AG09319 (cell line): ENCODE data around the gene SERF1B.
"Not testable (repeated sequence)": the region's sequence is repeated elsewhere in the genome, so short reads cannot be mapped to it uniquely, and the experiment has no call there.

ENCODE experiments used
- DNase-seq: peaks from one replicate; pipeline ENCODE4 v3.0.0-alpha.2; 2010; ENCODE audit warnings: low read depth; ENCODE audit errors: extremely low read depth

Gene SERF1B

DNA sequence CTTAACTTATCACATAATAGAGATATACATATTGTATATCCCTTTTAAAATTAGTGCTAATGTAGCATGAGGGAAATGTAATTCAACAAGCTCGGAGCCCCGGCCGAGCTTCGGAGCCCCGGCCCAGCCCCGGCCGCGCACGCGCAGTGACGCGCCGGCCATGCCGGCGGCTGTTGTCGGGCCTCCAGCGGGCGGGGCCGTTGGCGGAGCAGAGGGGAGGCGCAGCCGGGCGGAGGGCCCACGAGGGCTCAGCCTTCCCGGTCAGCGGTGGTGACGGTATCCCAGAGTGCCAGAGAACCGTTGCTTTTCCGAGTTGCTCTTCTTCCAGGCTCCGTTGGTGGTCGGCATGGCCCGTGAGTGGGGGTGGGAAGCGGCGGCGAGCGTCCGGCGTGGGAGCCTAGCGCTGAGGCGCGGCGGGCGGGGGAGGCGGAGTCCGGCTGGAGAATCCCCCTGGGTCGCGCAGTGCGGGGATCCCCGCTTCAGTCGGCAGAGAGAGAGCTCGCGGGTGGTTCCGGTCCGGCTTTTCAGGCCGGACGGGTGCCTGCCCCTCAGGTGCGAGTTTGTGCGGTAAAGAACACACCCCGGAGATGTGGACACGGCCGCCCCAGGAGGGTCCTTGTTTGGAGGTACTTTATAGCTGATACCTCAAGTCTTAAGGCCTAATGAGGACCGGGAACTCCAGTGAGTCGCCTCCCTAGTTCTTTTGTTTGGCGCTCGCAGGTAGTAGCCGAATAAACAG is at the start of gene SERF1B:
Gene SERF1B, plus strand, starts transcription at position 146 of the 739 bp plus-strand sequence. Its CDS starts 201 bp downstream, at position 347.
- not testable (repeated sequence) for DNase-seq

- not testable (repeated sequence) for DNase-seq
Observed at GRCh38 chr5:69991713-69992112, 33.3 kb upstream of the SERF1B start.

DNA sequence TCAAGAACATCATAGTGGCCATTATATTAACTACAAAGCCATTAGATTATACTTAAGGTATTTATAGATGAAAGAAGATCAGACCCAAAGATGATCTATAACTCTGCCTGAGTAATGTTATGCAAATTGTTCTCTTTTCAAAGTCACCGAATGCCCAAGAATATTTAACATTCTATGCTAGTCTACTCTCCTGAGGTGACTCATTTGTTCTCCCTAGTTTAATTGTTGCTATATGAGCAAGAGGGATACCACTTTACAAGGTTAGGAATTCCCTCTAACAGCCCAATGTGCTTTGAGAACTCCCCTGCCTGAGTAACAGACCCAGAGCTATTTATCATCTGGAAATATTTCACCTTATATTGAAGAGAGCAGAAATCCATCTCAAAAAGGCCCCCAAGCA is 29.5 kb upstream of the SERF1B start:
- DNase-seq = not testable (repeated sequence)

GRCh38 chr5:70020660-70021059 is 4.4 kb upstream of the SERF1B start:
- not testable (repeated sequence) for DNase-seq

DNA sequence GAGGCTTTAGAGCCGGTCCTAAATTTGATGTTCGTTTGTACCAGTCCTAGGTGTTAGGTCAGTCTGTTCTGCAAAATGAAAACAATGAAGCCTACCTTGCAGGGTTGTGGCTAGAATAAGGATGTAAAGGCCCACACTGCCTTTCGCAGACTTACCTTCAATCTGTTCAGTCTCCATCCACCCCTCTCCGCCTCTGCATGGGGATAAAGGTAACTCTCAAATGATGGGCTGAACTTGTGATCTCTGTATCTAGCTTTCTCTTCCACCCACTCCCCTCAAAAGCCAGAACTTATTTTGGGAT is 744 bp downstream of the SERF1B start:
- not testable (repeated sequence) for DNase-seq

DNA sequence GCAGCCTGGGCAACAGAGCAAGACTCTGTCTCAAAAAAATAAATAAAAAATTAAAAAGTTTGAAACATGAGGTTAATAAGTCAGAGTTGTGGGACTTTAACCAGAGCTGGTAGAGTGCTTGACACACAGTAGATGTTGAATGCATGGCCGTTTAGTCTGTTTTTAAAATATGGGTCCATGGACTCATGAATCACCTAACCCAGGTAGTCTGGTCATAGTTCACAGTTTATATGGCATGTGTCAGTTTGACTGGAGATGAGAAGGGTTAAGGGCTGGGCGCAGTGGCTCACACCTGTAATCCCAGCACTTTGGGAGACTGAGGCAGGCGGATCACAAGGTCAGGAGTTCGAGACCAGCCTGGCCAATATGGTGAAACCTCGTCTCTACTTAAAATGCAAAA is 6.2 kb downstream of the SERF1B start:
- DNase-seq = not testable (repeated sequence)

DNA sequence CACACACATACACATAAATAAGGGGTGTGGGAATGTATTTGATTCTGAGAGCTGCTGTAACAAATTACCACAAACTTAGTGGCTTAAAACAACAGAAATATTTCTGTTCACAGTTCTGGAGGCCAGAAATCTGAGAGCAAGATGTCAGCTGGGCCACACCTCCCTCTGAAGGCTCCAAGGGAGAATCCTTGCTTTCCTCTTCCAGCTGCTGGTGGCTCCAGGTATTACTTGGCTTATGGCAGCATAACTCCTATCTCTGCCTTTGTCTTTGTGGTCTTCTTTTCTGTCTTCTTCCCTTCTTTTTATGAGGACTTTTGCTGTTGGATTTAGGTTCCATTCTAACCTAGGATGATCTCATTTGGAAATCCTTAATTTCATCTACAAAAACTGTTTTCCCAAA is 16.4 kb downstream of the SERF1B start:
- not testable (repeated sequence) for DNase-seq

GRCh38 chr5:70049790-70050142 is 24.7 kb downstream of the SERF1B start:
- not testable (repeated sequence) for DNase-seq

DNA sequence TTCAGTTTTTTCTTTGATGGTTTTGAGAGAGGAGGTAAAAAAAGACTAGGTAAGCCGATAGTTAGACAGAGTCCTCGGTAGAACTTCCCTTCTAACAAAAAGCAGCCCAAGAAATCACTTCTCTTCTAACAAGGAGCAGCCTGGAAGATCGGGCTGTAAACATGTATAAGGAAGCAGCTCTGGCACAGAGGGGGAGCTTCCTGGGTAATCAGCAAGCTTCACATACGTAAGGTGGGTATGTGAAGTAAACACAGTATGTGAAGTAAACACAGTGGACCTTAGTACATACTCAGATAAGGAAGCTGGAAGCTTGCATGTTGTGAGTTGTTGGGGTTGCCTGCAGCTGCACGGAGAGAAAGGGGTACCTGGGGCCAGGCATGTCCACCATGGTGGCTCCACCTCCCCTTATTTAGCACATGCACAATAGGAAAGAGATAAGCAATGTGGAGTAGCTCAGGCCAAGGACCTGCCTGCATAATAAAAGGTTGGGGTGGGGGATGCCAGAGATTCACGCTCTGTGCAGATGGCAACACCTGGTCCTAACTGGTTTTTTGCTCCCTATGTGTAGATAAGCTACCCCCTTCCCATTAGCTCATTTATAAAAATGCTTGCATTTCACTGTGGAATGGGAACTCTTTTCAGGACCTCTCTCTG is 31.4 kb downstream of the SERF1B start:
- DNase-seq = not testable (repeated sequence)

- not testable (repeated sequence) for DNase-seq
Observed at GRCh38 chr5:70057140-70057539, 32.1 kb downstream of the SERF1B start.

GRCh38 chr5:70077632-70078031 is 52.6 kb downstream of the SERF1B start:
- DNase-seq = not testable (repeated sequence)

DNA sequence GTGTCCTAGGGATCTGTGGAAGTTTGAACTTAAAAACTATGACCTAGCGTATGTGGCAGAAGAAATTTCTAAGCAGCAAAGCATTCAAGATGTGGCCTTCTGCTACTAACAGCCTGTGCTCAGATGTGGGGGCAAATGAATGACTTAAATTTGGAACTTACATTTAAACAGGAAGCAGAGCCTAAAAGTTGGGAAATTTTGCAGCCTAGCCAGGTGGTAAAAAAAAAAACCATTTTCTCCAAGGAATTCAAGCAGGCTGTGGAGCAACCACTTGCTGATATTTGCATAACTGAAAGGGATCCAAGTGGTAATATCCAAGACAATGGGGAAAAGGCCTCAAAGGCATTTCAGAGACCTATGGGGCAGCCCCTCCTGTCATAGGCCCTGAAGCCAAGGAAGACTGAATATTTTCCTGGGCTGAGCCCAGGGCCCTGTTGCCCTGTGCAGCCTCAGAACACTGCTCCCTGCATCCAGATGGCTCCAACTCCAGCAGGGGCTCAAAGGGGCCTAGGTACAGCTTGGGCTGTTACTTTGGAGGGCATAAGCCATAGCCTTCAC is 63.9 kb downstream of the SERF1B start:
- DNase-seq = not testable (repeated sequence)

DNA sequence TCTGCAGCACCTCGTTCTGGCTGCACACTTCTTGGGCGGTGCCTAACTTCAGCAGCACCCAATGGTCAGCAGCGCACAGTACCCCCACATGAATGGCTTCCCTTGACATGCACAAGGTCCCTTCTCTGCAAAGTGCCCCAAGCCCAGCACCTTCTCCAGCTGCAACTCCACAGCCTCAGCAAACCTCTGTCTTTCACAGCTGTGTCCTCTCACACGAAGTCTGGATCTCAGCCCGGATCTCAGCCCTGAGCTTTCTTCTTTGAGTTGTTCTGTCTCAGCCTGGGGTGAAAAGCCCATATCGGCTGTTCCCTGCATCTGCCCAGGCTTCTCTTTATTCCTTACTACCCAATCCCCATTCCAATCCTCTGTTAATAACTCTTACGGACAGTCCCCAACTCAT is 66.7 kb downstream of the SERF1B start:
- DNase-seq = not testable (repeated sequence)
